Upper lobe of left lung (tissue), 6 donors: Measurements from ENCODE around the gene TLCD5. TPM values are rescaled to one million over a fixed set of nuclear protein-coding genes. Genes with fewer than 3 reads are reported as not detected.

Experiments
- ATAC-seq, 2 donors: fragments of 200-7000 bp; cut with Tn5 transposase; one replicate each; pipeline ENCODE4 v1.9.1; 2022; ENCODE audit warnings: mild to moderate bottlenecking in 2 of 2, moderate library complexity in 2 of 2; ENCODE audit not compliant: low FRiP score in 2 of 2
- DNase-seq, 2 donors: peaks; one replicate each; pipeline ENCODE4 v3.0.0-alpha.2; 2019 to 2020
- H3K27ac ChIP-seq, 4 donors: fragments of 200-600 bp; sonication (generic); one replicate each; pipeline ENCODE4 v1.5.1; 2016 to 2019
- H3K27me3 ChIP-seq, 4 donors: fragments of 200-600 bp; sonication (generic); one replicate each; pipeline ENCODE4 v1.5.1; 2017 to 2019
- H3K36me3 ChIP-seq, 4 donors: fragments of 200-600 bp; sonication (generic); one replicate each; pipeline ENCODE4 v1.5.1; 2016 to 2019
- H3K4me1 ChIP-seq, 4 donors: fragments of 200-600 bp; sonication (generic); one replicate each; pipeline ENCODE4 v1.5.1; 2018 to 2019
- H3K4me3 ChIP-seq, 4 donors: fragments of 200-600 bp; sonication (generic); one replicate each; pipeline ENCODE4 v1.5.1; 2017 to 2019; ENCODE audit warnings: mild to moderate bottlenecking in 2 of 4, moderate library complexity in 1 of 4
- H3K9me3 ChIP-seq, 4 donors: fragments of 200-600 bp; sonication (generic); one replicate each; pipeline ENCODE4 v1.5.1; 2018 to 2019
- CTCF ChIP-seq, 6 experiments: fragments of 450-650 bp in 4 of 6; fragments of 200-600 bp in 2 of 6; sonication (generic) in 2 of 6; IDR thresholded peaks; one replicate each; pipeline ENCODE4 v1.5.1; 2016 to 2019; ENCODE audit warnings: antibody characterized with exemption in 6 of 6
- EP300 ChIP-seq, 4 donors: sonication (generic); formaldehyde crosslinking; IDR thresholded peaks; one replicate each; pipeline ENCODE4 v1.5.1; 2017; ENCODE audit warnings: antibody characterized with exemption in 4 of 4, control low read depth in 2 of 4
- POLR2A ChIP-seq, 4 donors: fragments of 450-650 bp; IDR thresholded peaks; one replicate each; pipeline ENCODE4 v1.5.1; 2016 to 2017; ENCODE audit warnings: antibody characterized with exemption in 4 of 4, mild to moderate bottlenecking in 2 of 4
- POLR2AphosphoS5 ChIP-seq, 2 donors: sonication (generic); formaldehyde crosslinking; IDR thresholded peaks; one replicate each; pipeline ENCODE4 v1.5.1; 2017; ENCODE audit warnings: antibody characterized with exemption in 2 of 2
- WGBS, 2 donors: methylation state at CpG; one replicate each; pipeline ENCODE4 v1.1.5; 2017 to 2018; 5-methylcytosine and 5-hydroxymethylcytosine counted together
- total RNA-seq, 6 donors: library from RNA; depleted of rRNA in 4 of 6; stranded (reverse); fragments of >200 nt in 4 of 6; gene quantifications; one replicate each; pipeline versions ENCODE4 v1.1.0 to v1.2.1, GENCODE V29; 2016 to 2021
- donor health status: DM: no; HTN: no; CAD: no; lungs with moderate emphysema.
- donor health status: DM: no; HTN: yes; CAD: no; lungs with severe emphysema.

TLCD5 gene
- total RNA-seq, 6 donors from 2014 or later: 1.2 to 5.4 (median 3.1) TPM

DNA sequence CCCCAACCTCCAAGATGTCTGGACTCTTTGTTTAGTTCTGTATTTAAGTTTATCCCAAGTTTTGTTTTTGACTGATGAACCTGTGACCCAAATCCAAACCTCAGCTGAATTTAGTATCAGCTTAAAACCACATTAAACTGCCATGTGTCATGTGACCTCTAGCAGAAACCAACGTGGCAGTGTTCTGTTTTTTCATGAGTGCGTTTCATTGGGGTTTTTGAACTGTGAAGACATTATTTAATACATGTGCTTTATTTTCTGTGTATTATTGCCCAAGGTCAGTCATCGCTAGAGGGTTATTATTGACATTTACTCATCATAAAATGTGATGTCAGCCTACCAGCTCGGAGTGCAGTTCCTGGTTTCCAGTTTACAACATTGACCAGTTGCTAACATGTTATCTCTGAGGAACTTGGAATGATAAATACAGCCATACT lies 1.8 kb downstream of the TLCD5 start:
- peak overlapping the region in 1 of 4 donors; percentile 87 for H3K27ac ChIP-seq

GRCh38 chr11:120327311-120327710 lies 2.2 kb downstream of the TLCD5 start:
- no peak for ATAC-seq
- no peak for TF ChIP-seq EP300 (IDR thresholded peaks at IDR 0.05)
- TF ChIP-seq POLR2A (IDR thresholded peaks at IDR 0.05): no peak
- no peak for TF ChIP-seq POLR2AphosphoS5 (IDR thresholded peaks at IDR 0.05)
- no peak for TF ChIP-seq CTCF (IDR thresholded peaks at IDR 0.05)
- 92% methylated on average over 4 of the region's 4 CpGs for WGBS, 2 donors

More for the DNA sequence above, 1.8 kb downstream of the TLCD5 start:
- no peak overlapping the region for H3K4me3 ChIP-seq
- peaks cover 0 to 13% (median 3%) of the 10 kb centered on the region in 4 donors for H3K36me3 ChIP-seq
- TF ChIP-seq POLR2AphosphoS5 (IDR thresholded peaks at IDR 0.05): no peak
- TF ChIP-seq CTCF (IDR thresholded peaks at IDR 0.05): no peak
- no peak for TF ChIP-seq POLR2A (IDR thresholded peaks at IDR 0.05)
- TF ChIP-seq EP300 (IDR thresholded peaks at IDR 0.05): no peak
- DNase-seq: no peak
- no peak for ATAC-seq
- WGBS, 2 donors: 48 to 54% methylated on average over 4 of the region's 4 CpGs
- H3K9me3 ChIP-seq: no peaks in the 10 kb centered on the region
- no peaks in the 10 kb centered on the region for H3K27me3 ChIP-seq
- peaks cover 7 to 28% (median 19%) of the 10 kb centered on the region in 4 donors for H3K4me1 ChIP-seq

GRCh38 chr11:120329556-120329955 lies 4.5 kb downstream of the TLCD5 start:
- Histone ChIP-seq H3K9me3 (no peaks in the 10 kb centered on the region), H3K27me3 (no peaks in the 10 kb centered on the region), H3K4me3 (no peak overlapping the region), H3K27ac (no peak overlapping the region), H3K36me3 (peaks cover 0 to 13% (median 3%) of the 10 kb centered on the region in 4 donors), H3K4me1 (peaks cover 12 to 34% (median 28%) of the 10 kb centered on the region in 4 donors)
- no peak for ATAC-seq
- 85 to 88% methylated on average over 3 of the region's 3 CpGs for WGBS, 2 donors
- TF ChIP-seq EP300 (IDR thresholded peaks at IDR 0.05) (no peak), CTCF (IDR thresholded peaks at IDR 0.05) (no peak), POLR2AphosphoS5 (IDR thresholded peaks at IDR 0.05) (no peak), POLR2A (IDR thresholded peaks at IDR 0.05) (no peak)
- DNase-seq: no peak

More at GRCh38 chr11:120327311-120327710, 2.2 kb downstream of the TLCD5 start:
- H3K9me3 ChIP-seq: no peaks in the 10 kb centered on the region
- DNase-seq: no peak
- no peak overlapping the region for H3K4me3 ChIP-seq
- H3K4me1 ChIP-seq: peaks cover 7 to 29% (median 19%) of the 10 kb centered on the region in 4 donors
- H3K36me3 ChIP-seq: peaks cover 0 to 13% (median 3%) of the 10 kb centered on the region in 4 donors
- no peak overlapping the region for H3K27ac ChIP-seq
- H3K27me3 ChIP-seq: no peaks in the 10 kb centered on the region

DNA sequence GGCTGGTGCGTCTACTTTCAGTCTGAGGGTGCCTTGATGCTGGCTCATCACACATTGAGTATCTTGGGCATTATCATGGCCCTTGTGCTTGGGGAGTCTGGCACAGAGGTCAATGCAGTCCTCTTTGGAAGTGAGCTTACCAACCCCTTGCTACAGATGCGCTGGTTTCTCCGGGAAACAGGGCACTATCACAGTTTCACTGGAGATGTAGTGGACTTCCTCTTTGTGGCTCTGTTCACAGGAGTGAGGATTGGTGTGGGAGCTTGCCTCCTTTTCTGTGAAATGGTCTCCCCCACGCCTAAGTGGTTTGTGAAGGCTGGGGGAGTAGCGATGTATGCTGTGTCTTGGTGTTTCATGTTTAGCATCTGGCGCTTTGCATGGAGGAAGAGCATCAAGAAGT lies 4.9 kb downstream of the TLCD5 start:
- DNase-seq: no peak
- TF ChIP-seq POLR2A (IDR thresholded peaks at IDR 0.05) (no peak), POLR2AphosphoS5 (IDR thresholded peaks at IDR 0.05) (no peak), EP300 (IDR thresholded peaks at IDR 0.05) (no peak), CTCF (IDR thresholded peaks at IDR 0.05) (no peak)
- ATAC-seq: no peak
- H3K4me1 ChIP-seq: peaks cover 13 to 35% (median 26%) of the 10 kb centered on the region in 4 donors
- H3K27ac ChIP-seq: no peak overlapping the region
- WGBS, 2 donors: 93% methylated on average over 6 of the region's 6 CpGs
- no peak overlapping the region for H3K4me3 ChIP-seq
- no peaks in the 10 kb centered on the region for H3K9me3 ChIP-seq
- H3K27me3 ChIP-seq: no peaks in the 10 kb centered on the region
- peaks cover 0 to 13% (median 3%) of the 10 kb centered on the region in 4 donors for H3K36me3 ChIP-seq
